GM10266 (cell line): ENCODE data around the gene SEZ6.

Experiments used
- DNase-seq: peaks from one replicate; pipeline ENCODE4 v3.0.0; 2012; ENCODE audit errors: extremely low spot score
- TF ChIP-seq, protein P1 (sequence below): IDR thresholded peaks from 2 replicates; pipeline ENCODE4 v1.5.1; 2012; ENCODE audit warnings: mild to moderate bottlenecking, low read depth; ENCODE audit not compliant: control insufficient read depth, insufficient read depth; ENCODE audit errors: missing control alignments

SEZ6 gene

DNA sequence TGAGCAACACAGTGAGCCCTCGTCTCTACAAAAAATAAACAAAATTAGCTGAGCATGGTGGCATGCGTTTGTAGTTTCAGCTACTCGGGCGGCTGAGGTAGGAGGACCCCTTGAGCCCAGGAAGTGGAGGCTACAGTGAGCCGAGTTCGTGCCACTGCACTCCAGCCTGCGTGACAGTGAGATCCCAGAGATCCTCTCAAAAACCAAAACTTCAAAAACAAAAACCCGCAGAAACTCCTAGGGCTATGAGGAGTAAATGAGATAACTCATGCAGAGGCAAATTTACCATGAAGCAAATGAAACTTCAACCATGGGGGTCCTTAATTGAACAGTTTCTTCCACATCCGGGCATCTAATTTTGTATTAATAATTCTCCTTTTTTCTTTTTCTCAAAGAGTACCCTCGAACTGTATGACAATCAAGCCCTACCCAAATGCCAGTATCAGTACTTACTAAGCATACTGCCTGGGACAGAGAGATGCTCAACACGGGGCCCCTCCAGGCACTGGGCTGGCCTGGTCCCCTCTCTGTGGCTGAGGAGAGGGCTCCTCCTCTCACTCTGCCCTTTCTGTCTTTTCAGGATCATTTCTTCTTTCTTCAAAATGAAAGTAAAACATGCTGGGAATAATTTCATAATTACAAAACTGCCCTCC is 36.3 kb upstream of the SEZ6 start:
- TF ChIP-seq, protein P1, sequence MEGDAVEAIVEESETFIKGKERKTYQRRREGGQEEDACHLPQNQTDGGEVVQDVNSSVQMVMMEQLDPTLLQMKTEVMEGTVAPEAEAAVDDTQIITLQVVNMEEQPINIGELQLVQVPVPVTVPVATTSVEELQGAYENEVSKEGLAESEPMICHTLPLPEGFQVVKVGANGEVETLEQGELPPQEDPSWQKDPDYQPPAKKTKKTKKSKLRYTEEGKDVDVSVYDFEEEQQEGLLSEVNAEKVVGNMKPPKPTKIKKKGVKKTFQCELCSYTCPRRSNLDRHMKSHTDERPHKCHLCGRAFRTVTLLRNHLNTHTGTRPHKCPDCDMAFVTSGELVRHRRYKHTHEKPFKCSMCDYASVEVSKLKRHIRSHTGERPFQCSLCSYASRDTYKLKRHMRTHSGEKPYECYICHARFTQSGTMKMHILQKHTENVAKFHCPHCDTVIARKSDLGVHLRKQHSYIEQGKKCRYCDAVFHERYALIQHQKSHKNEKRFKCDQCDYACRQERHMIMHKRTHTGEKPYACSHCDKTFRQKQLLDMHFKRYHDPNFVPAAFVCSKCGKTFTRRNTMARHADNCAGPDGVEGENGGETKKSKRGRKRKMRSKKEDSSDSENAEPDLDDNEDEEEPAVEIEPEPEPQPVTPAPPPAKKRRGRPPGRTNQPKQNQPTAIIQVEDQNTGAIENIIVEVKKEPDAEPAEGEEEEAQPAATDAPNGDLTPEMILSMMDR = no peak
- DNase-seq = no peak

DNA sequence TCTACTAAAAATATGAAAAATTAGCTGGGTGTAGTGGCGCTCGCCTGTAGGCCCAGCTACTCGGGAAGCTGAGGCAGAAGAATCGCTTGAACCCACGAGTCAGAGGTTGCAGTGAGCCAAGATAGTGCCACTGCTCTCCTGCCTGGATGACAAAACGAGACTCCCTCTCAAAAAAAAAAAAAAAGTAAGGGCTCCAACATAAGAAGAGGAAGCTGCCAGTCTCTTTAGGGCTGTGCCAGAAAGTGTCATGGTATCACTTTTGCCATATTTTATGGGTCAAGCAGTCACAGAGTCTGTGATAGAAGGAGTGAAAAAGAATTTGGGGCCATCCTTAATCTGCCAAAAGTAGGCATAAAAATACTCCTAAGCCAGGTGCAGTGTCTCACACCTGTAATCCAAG is 35.7 kb upstream of the SEZ6 start:
- DNase-seq = no peak
- TF ChIP-seq, protein P1 = no peak

- no peak for DNase-seq
- TF ChIP-seq, protein P1 = no peak
Observed at GRCh38 chr17:29041091-29041490, 35.3 kb upstream of the SEZ6 start.

DNA sequence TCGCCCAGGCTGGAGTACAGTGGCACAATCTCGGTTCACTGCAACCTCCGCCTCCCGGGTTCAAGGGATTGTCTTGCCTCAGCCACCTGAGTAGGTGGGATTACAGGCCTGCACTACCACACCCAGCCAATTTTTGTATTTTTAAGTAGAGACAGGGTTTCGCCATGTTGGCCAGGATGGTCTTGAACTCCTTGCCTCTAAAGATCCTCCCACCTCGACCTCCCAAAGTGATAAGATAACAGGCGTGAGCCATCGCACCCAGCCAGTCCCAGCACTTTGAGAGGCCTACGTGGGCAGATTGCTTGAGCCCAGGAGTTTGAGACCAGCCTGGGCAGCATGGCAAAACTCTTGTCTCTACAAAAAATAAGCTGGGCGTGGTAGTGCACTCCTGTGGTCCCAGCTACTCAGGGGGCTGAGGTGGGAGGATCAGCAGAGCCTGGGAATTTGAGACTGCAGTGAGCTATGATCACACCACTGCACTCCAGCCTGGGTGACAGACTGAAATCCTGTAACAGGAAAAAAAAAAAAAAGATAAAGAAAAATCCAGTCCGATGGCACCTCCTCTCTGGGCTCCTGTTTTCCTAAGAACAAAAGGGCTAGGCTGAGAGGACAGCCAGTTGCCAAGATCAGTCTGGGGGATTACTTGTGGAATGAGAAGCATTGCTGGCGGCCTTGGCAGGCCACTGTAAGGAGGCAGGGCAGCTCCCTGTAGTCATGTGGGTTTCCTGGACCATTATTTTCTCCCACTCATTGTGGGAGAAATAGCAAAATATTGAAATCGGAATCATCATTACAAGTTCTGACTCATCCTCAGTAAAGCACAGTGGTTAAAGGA is 34.1 kb upstream of the SEZ6 start:
- DNase-seq = no peak
- TF ChIP-seq, protein P1 = no peak

GRCh38 chr17:29038085-29038795 is 32.4 kb upstream of the SEZ6 start:
- TF ChIP-seq, protein P1 = no peak
- no peak for DNase-seq

DNA sequence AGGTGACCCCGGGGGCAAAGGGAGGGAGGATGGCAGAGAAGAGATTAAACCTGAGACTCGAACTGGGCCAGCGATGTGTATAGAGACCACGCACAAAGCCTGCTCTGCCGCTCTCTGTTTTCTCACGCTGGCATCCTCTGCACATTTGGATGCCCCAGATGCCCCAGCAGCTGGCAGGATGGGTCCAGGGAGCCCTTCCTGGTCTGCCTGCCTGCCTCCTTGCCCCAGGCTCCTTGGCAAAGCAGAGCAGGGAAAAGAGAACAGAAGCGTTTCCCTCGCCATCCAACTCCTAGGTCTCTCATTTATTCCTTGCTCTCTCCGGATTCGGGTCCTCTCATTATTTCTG is 31.9 kb upstream of the SEZ6 start:
- DNase-seq = no peak
- TF ChIP-seq, protein P1 = no peak
